Measurements from ENCODE around the gene IRS1.

IRS1 gene

DNA sequence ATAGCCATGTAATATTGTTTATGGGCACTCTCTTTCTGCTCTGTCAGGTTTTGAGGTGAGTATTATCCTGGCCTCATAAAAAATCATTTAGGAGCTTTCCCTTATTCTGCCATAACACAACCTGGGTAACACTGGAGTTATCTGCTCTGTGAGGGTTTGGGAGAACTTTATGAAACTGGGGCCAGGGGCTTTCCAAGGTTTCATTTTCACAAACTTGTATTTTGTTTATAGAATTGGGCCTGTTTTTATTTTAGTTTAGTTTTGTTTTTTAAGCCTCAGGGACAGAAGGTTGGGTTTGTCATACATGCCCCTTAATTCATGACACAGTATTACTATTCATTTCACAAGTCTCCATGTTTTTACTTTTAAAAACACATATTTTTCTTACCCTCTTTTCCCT, 83.5 kb downstream of the IRS1 start:
- no peak for DNase-seq

DNA sequence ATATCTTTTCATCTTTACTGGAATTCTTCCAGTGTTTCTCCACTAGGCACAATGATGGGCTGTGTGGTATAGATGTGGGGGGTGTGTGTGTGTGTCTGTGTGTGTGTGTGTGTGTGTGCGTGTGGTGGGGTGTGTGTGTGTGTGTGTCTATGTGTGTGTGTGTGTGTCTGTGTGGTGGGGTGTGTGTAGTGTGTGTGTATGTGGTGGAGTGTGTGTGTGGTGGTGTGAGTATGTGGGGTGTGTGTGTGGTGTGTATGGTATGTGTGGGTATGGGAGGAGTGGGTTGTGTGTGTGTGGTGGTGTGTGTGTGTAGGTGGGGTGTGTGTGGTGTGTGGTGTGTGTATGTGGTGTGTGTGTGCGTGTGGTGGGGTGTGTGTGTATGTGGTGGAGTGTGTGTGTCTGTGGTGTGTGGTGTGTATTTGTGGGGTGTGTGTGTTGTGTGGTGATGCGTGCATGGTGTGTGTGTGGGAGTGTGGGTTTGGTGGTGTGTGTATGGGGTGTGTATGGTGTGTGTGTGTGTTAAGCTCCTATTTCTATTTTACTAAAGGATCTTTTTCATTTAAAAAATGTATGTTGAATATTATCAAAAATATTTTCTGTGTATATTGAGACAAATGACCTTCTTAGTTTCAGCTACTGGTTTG, 84.2 kb downstream of the IRS1 start:
- DNase-seq, result no peak

DNA sequence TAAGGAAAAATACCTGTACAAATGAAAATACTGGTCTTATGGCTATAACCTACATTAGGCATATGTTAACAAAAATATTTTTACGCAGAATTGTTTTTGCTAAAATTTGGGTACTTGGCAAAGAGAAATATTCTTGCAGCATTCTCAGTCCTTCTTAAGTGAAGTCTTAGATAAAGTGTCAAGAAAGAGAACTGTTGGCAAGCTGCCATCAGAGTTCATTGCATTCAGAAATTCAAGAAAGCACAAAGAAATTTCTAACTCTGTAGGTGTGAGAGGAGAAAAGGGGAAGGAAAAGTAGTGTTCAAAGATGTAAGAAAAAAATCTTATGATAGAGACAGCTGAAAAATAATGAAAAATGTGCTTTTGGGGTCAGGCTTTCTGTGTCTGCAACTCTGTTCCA, 86.7 kb downstream of the IRS1 start:
- DNase-seq, result no peak

DNA sequence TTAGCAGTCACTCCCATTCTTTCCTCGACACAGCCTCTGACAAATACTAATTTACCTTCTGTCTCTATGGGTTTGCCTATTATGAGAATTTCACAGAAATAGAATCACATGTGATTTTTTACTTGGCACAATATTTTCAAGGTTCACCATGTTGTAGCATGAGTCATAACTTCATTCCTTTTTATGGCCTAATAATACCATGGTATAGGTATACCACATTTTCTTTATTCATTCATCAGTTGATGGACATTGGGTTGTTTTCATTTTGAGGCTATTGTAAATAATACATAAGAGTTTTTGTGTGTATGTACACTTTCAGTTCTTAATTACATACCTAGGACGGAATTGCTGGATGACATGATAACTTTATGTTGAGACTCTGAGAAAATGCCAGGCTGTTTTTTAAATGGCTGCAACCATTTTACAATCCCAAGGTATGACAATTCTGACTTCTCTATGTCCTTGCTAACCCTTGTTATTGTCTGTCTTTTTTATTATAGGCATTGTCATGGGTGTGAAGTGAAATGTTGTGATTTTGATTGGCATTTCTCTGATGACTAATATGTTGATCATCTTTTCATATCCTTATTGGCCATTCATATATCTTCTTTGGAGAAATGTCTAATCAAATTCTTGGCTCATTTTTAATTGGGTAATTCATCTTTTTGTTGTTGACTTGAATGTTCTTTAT, 87.9 kb downstream of the IRS1 start:
- DNase-seq, result no peak

DNA sequence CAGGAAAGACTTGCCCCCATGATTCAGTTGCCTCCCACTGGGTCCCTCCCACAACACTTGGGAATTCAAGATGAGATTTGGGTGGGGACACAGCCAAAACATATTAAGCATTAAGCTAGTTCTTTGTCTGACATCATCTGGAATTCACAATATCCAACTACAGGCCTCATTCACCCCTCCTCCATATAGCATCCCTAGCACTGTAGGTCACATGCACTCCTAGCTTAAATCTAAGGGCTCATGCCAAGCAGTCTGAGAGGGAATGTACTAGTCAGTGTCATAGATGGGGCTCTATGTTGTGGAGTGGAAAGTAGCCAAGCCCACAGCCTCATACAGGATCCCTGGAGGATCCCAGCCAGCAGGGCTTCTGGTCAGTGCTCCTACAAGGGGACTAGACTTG, 92.1 kb downstream of the IRS1 start:
- no peak for DNase-seq

DNA sequence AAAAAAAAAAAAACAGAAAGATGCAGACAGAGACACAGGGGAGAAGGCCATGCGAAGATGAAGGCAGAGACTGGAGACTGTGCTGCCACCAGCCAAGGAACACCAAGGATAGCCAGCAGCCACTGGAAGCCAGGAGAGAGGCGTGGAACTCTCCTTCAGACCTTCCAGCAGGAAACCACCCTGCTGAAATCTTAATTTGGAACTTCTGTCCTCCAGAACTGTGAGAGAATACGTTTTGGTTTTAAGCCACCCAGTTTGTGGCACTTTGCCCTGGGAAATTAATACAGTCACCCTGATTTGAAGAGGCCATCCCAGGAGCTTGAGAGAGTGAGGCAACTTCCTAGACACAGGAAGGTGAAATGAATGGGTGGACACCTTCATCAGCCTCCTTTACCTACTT, 93.7 kb downstream of the IRS1 start:
- no peak for DNase-seq

DNA sequence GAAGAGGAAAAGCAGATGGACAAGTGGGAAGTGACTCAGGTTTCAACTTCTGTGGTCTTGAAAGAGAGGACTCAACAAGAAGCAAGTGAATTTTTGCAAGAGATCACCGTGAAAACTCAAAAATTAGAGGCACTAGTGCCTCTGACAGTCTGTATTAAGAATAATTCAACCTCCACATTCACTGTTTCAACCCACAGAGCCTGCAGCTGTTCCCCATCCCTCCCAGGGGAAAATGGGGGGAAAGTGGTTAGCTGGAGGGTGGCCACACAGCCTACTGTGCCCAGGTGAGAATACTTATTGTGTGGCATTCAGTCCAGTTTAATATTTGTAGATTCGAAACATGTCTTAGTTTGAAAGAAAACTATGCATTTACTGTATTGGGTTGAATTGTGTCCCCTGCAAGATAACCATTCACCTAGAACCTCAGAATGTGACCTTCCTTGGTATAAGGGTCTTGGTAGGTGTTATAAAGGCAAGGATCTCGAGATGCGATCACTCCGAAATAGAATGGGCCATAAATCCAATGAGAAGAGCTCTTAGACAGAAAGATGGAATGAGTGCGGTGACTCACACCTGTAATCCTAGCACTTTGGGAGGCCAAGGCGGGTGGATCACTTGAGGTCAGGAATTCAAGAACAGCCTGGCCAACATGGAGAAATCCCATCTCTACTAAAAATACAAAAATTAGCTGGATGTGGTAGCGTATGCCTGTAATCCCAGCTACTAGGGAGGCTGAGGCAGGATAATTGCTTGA, 94.3 kb downstream of the IRS1 start:
- DNase-seq, result no peak

DNA sequence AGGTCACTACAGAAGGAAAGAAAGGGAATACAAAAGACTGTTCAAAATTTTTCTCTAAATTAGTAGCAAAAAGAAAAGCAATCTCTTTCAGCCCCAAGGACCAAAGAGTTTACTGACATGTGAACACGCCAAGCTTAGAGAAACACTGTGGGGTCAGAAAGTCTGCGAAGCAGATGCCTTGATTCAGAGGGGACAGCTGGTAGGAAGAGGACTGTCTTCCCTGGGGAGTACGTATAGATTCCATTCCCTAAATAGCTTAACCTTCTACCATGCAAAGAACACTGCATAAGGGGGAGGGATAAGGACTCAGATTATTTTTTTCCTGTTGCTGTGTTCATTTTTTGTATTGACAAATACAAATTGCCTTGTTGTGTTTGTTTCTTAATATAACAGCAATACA, 96.1 kb downstream of the IRS1 start:
- DNase-seq, result no peak

DNA sequence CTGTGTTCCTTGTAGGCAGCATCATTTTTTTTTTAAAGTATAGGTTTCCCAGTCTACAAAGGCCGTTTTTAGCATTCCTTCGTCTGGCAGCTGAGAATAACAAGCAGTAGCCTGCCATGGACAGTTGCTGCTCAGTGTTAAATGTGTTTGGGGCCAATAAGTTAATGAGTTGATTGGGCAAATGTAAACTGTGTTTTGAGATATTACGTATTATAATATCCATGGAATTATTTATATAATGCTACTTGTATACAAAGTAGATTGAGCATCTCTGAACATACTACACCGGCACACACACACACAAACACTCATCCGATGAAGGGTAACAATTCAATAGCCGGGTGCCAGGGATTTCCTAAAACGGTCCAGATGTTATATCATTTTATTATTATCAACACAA, 97.2 kb downstream of the IRS1 start:
- no peak for DNase-seq

DNA sequence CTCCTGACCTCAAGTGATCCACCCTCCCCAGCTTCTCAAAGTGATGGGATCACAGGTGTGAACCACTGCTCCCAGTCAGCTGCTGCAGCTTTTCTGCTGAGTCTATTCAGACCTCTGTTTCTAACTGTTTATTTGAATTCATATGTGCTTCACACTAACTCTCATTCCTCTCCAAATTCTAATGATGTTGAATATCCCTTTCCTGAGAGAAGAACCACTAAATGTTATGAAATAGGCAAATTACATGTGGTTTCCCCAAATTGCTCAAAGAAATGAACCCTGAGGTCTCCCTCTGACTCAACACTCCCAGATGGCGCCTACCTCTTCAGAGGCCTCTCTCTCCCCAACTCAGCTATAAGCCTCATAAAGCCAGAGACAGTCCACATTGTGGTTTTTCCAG, 98.6 kb downstream of the IRS1 start:
- DNase-seq, result no peak

DNA sequence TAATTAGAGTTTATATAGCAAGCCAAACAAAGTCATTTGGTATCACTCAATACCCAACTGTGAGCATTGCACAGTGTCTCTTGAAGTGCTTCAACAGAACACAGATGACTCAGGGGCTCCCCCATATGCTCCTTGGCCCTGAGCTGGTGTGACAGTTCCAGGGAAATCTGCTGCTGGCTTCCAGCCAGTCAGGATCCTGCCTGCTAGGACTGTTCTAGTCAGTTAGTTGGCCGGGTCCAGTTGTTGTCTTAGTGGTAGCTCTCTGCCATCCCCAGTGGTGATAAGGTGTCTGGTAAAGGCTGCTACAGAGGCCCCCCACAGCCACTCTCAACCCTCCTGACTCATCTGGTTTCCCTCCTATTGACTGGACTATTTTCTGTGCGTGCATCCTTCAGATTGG, 100.3 kb downstream of the IRS1 start:
- DNase-seq, result no peak

DNA sequence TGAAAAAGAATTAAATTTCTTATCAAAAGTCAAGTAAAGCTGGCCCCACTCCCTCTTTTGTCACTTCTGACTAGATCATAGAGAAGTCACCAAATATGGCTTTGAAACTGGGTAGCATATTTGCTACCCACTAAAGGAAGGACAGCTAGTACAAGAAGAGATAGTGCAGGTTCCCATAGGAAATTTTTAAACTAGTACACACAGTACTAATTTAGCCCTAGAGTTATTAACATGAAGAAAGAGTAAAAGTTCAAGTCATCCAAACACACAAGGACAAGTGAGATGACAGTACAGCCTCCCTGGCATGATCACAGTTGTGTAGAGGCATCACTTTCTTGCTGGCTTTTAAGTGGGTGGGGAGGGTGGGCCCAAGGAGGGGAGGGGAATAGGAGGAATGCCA, 100.9 kb downstream of the IRS1 start:
- DNase-seq, result no peak

DNA sequence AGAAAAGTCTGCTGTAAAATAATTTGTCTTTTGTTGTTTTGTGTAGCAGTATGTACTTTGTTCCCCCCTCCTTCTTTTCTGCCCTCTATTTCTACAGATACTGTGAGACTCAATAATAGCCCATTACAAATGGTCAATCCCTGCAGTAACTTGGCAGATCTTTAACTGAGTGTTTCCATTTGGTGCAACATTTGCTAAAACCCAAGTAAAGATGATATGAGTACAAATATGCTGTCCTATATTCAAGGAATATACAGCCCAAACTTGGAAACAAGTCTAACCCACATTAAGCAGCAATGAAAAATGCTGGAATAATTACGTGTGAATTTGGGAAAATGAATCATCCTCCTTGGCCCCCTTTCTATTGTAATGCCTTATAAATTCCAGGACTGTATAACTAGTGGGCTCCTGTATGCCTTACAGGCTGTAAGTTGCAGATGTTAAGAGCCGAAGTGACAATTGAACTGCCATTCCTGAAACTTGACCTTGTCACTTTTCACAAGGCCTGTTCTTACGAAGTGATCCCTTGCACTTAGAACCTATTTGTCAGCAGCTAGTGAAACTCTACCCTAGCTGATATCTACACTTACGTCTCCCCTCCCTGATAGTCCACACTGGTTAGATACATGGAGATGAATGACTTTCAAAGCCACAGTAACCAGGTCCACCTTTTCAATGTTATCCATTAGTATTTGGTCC, 104.9 kb downstream of the IRS1 start:
- DNase-seq, result no peak

DNA sequence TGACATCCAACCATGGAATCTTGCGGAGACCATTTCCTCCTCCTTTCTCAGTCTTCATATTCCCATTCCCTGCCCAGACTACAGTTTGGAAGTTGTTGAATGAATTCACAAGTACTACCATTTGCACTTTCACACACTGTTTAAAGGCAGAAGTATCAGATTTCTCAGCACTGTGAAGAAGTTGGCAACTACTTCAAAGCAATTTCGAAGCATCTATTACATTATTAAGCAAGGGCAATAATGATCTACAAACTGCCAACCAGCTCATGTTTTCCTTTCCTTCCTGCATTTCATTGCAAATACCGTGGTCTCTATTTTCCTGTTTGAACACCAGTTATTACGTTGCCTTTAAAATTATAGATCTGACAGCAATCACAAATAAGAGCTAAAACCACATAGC, 105.5 kb downstream of the IRS1 start:
- no peak for DNase-seq

DNA sequence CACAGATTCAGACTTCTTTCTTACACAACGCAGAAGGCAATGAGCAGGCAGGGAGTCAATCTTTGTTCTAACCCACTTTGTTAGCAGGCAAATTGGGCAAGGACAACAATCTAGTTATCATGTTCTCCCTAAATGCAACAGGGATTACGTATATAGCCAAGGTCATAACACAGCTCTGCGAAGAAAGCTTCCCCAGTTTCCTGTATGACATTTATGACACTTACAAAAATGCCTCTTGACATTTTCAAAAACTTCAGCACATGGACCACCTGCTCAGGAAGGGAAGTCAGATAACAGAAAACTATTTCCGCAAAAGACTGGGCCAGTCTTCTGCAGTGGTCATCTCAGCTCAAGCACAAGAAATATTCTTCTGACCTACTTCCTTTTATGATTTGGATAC, 106.1 kb downstream of the IRS1 start:
- no peak for DNase-seq

DNA sequence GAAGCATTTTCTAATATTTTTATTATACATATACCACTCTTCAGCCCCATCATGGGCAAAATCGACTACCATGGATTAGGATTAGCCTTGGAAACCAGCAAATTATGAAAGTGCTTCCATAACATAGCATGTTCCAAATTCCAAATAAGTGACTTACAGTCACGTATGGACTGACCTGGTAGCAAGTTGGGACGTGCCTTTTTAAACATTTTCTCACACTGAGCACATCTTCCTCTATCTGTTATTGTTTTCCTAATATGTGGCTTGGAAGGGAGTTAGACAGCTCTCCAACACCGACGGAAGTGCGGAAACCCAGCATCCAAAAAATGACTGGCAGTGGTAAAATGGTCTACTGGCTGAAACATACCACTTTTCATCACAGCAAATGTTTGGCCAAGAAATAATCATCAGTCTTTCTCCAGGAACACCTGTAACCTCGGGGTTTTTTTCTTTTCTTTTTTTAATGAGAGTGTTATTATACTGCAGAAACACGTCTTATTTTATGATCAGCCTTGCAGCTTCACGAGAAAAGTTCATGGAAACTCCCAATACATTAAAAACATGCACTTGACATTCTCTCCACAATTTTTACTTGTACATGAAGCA, 107.0 kb downstream of the IRS1 start:
- DNase-seq, result no peak

DNA sequence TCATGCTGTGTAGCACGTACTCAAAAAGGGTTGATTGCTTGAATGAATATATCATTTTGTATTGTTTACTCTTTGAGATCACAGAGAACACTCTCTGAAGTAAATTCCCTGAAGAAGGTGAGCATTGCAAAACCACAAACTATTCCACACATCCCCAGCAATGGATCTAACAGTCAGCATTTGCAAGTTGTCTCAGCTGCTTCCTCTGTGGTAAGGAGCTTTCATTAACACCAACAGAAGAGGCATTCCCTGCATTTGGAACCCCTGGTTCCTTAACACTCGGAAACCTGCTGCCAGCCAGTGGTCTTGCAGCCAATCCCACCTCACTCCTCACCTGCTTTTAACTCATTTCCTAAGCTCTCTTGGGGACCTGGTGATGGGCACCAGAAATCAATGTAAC, 108.4 kb downstream of the IRS1 start:
- no peak for DNase-seq

DNA sequence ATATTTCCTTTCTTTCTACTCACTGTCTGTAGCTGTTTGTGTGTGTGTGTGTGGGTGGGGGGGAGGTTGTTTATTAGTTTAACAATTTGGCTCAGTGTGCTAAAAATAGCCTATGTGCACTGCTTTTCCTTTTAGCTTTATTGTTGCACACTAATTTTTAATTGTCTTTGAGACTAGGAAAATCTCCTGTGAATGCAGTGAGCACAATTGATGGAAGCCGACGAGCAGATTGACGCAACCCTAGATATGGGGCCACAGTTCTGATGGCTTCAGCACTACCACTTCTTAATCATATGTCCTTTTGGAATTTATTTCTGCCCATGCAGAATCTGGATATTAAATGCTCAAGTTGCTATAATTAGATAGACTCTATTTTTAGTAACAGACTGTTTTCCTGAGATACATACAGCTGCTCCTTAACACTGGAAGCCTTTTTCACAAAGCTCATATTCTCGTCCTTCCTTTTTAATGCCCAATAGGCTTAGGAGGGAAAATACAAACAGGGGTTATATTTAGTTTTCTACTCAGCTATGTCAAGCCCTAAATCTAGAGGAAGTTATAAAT, 109.1 kb downstream of the IRS1 start:
- no peak for DNase-seq

DNA sequence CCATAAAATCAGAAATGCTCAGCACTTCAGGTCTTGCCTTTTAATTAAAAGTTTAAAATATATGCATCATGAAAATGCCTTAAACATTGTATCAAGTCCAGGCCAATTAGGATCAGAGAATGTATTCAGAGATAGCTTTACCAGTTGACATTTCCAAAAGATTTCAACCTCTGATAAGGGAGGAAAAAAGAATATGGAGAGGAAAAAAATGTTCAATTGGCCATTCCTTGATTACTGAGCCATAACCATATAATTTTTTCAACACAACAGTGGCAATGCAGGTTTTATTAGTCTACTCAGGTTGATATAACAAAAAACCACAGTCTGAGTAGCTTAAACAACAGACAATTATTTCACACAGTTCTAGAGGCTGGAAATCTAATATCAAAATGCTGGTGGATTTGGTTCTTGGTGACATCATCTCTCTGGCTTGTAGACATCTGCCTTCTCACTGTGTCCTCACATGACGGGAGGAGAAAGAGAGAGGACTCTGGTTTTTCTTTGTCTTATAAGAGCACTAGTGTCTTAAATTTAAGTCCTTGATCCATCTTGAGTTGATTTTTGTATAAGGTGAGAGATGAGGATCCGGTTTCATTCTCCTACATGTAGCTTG, 111.9 kb downstream of the IRS1 start:
- no peak for DNase-seq

DNA sequence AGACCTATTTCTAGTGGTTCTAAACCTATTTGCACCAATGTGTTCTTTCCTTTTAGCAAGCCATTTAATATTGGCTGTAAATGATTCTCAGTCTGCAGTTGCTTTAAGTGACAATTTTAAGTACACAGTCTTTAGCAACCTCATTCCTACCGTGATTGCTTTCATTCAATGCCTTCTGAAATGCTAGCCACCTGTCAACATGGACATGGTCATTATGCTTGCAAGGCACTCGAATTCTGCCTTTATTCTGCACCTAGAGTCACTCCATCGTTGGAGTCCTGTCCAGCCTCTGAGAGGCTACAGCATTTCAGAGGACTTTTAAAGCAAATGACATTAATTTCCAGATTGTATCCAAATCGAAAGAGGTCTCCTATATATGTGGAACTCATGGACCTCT, 115.1 kb downstream of the IRS1 start:
- no peak for DNase-seq

DNA sequence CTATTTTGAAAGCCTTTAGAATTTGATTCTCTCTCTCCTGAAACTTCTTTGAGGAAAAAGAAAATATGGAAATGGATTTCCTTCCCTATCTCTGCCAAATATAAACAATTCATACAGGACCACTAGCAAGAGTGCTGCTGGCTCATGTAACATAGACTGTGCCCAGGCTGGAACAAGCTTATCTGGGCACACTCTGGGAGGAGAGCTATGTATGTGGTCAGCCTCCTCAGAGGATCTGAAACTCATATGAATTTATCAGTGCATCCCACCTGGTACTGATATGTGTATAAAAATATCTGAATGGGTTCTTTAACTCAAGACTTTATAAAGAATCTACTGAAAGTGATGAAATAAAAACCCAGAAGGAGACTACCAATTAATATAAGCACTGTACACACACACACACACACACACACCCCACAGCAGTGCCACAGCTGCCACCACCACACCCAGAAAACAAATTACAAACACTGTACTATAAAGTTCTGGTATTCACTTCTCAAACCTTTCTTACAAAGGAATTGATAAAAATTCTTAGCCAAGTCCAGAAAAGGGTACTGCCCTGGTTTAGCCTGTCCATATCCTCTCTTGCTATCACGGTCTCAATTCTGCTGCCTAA, 115.6 kb downstream of the IRS1 start:
- DNase-seq, result no peak

DNA sequence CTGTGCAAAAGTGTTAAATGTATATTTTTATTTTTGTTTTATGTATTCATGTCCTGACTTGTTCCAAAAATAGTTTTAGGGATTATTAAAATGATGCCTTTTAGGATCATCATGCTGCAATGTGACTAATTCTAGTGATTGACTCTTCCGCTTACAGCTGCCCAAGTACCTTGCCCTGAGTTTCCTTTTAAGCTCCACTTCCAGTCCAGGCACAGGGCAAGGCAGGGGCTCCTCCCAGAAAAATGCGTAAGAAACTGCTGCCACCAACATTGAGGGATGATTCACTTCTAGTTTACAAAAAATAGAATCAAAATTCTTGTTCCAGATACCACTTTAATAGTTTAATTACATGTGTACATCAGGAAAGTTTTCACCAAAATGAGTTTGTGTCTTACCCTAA, 116.4 kb downstream of the IRS1 start:
- no peak for DNase-seq
